Measurements from ENCODE around the gene PARD3. TPM values are rescaled to one million over a fixed set of nuclear protein-coding genes. Genes with fewer than 3 reads are reported as not detected.

Gene PARD3
- total RNA-seq, 1 experiment from 2014 or later = 51.8 TPM

DNA sequence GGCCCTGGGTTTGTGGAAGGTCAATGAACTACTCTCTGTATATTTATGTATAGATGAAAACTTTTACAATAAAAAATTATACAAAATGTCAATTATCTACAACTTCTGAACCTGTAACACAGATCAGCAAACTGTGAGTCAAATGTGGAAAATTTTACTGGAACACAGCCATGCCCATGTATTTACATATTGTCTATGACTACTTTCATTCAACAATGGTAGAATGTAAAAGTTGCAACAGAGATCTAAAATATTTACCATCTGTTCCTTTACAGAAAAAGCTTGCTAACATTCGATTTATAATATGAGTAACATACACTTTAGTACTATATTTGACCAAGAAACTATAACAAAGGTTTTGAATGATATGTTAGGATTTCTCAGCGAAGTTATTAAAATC lies 481.6 kb downstream of the PARD3 start (continued):
- TF ChIP-seq, protein P1, sequence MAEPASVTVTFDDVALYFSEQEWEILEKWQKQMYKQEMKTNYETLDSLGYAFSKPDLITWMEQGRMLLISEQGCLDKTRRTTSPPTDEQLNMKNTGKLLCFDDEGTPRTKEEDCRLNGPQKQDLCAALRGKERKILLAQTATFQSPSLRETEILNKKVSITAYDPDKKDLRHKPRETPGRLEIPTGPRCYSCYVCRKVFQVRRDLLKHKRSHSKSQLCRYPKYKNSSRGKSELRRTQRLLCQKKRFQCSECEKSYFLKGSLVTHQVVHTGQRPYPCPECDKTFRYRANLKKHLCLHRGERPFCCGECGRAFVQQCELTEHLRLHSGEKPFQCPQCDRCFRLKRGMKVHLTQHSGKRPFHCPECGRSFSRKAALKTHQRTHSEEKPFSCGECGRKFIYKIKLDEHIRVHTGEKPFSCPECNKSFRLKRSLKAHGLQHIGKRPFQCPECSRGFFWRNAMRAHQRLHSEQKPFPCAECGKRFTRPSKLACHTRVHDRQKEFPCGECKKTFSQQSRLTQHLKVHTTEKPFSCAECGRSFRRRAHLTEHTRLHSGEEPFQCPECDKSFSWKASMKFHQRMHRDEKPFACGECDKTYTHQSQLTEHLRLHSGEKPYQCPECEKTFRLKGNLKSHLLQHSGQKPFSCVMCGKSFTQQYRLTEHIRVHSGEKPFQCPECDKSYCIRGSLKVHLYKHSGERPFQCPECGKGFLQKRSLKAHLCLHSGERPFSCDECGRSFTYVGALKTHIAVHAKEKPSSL (CRISPR knock-in tag; conservative IDR thresholded peaks at IDR 0.05) = no peak
- TF ChIP-seq, protein P2, sequence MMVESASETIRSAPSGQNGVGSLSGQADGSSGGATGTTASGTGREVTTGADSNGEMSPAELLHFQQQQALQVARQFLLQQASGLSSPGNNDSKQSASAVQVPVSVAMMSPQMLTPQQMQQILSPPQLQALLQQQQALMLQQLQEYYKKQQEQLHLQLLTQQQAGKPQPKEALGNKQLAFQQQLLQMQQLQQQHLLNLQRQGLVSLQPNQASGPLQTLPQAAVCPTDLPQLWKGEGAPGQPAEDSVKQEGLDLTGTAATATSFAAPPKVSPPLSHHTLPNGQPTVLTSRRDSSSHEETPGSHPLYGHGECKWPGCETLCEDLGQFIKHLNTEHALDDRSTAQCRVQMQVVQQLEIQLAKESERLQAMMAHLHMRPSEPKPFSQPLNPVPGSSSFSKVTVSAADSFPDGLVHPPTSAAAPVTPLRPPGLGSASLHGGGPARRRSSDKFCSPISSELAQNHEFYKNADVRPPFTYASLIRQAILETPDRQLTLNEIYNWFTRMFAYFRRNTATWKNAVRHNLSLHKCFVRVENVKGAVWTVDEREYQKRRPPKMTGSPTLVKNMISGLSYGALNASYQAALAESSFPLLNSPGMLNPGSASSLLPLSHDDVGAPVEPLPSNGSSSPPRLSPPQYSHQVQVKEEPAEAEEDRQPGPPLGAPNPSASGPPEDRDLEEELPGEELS (CRISPR knock-in tag; IDR thresholded peaks at IDR 0.05) = no peak
- TF ChIP-seq NR2C2 (CRISPR knock-in tag; IDR thresholded peaks at IDR 0.05) = no peak
- TF ChIP-seq, protein P3, sequence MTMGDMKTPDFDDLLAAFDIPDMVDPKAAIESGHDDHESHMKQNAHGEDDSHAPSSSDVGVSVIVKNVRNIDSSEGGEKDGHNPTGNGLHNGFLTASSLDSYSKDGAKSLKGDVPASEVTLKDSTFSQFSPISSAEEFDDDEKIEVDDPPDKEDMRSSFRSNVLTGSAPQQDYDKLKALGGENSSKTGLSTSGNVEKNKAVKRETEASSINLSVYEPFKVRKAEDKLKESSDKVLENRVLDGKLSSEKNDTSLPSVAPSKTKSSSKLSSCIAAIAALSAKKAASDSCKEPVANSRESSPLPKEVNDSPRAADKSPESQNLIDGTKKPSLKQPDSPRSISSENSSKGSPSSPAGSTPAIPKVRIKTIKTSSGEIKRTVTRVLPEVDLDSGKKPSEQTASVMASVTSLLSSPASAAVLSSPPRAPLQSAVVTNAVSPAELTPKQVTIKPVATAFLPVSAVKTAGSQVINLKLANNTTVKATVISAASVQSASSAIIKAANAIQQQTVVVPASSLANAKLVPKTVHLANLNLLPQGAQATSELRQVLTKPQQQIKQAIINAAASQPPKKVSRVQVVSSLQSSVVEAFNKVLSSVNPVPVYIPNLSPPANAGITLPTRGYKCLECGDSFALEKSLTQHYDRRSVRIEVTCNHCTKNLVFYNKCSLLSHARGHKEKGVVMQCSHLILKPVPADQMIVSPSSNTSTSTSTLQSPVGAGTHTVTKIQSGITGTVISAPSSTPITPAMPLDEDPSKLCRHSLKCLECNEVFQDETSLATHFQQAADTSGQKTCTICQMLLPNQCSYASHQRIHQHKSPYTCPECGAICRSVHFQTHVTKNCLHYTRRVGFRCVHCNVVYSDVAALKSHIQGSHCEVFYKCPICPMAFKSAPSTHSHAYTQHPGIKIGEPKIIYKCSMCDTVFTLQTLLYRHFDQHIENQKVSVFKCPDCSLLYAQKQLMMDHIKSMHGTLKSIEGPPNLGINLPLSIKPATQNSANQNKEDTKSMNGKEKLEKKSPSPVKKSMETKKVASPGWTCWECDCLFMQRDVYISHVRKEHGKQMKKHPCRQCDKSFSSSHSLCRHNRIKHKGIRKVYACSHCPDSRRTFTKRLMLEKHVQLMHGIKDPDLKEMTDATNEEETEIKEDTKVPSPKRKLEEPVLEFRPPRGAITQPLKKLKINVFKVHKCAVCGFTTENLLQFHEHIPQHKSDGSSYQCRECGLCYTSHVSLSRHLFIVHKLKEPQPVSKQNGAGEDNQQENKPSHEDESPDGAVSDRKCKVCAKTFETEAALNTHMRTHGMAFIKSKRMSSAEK (CRISPR knock-in tag; IDR thresholded peaks at IDR 0.05; ENCODE audit: borderline replicate concordance) = no peak
- no peak for TF ChIP-seq SOX15 (CRISPR knock-in tag; IDR thresholded peaks at IDR 0.05)
- TF ChIP-seq, protein P4, sequence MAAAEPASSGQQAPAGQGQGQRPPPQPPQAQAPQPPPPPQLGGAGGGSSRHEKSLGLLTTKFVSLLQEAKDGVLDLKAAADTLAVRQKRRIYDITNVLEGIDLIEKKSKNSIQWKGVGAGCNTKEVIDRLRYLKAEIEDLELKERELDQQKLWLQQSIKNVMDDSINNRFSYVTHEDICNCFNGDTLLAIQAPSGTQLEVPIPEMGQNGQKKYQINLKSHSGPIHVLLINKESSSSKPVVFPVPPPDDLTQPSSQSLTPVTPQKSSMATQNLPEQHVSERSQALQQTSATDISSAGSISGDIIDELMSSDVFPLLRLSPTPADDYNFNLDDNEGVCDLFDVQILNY (CRISPR knock-in tag; IDR thresholded peaks at IDR 0.05) = no peak
- no peak for TF ChIP-seq GRHL2 (CRISPR knock-in tag; IDR thresholded peaks at IDR 0.05; ENCODE audit: insufficient replicate concordance, severe bottlenecking)

DNA sequence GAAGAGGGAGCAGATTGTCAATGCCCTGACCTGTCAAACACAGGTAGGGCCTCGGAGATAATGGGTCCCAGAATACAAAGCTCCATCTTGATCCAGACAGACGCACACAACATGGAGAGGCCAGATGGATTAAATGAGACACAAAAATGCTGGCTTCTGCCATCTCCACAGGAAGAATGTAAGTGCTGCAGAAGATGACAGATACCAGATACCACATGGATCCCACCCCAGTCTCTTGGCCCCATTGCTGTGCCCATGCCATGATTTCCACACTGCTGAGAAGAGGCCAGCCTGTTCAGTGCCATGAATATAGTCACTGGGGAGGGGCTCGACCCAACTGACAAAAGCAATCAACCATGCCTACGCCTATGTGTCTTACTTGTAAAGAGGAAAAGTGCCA lies 487.9 kb downstream of the PARD3 start:
- TF ChIP-seq ZNF232 (CRISPR knock-in tag; IDR thresholded peaks at IDR 0.05) (no peak), ZBTB21 (CRISPR knock-in tag; IDR thresholded peaks at IDR 0.05; ENCODE audit: borderline replicate concordance) (no peak), ZNF138 (CRISPR knock-in tag; conservative IDR thresholded peaks at IDR 0.05) (no peak), IRF2 (CRISPR knock-in tag; IDR thresholded peaks at IDR 0.05; ENCODE audit: borderline replicate concordance, low read depth) (no peak)
- TF ChIP-seq, protein P5, sequence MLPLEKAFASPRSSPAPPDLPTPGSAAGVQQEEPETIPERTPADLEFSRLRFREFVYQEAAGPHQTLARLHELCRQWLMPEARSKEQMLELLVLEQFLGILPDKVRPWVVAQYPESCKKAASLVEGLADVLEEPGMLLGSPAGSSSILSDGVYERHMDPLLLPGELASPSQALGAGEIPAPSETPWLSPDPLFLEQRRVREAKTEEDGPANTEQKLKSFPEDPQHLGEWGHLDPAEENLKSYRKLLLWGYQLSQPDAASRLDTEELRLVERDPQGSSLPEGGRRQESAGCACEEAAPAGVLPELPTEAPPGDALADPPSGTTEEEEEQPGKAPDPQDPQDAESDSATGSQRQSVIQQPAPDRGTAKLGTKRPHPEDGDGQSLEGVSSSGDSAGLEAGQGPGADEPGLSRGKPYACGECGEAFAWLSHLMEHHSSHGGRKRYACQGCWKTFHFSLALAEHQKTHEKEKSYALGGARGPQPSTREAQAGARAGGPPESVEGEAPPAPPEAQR (CRISPR knock-in tag; IDR thresholded peaks at IDR 0.05) = no peak
- TF ChIP-seq, protein P6, sequence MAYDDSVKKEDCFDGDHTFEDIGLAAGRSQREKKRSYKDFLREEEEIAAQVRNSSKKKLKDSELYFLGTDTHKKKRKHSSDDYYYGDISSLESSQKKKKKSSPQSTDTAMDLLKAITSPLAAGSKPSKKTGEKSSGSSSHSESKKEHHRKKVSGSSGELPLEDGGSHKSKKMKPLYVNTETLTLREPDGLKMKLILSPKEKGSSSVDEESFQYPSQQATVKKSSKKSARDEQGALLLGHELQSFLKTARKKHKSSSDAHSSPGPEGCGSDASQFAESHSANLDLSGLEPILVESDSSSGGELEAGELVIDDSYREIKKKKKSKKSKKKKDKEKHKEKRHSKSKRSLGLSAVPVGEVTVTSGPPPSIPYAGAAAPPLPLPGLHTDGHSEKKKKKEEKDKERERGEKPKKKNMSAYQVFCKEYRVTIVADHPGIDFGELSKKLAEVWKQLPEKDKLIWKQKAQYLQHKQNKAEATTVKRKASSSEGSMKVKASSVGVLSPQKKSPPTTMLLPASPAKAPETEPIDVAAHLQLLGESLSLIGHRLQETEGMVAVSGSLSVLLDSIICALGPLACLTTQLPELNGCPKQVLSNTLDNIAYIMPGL (CRISPR knock-in tag; IDR thresholded peaks at IDR 0.05) = no peak
- ChIA-PET CTCF (interaction anchor here (1.4 kb wide), 1 partner anchor 64 kb away, joined by 3 read pairs; no protein-coding TSS in a partner anchor), POLR2A (no interaction called here)
- ATAC-seq = no peak
- no peak overlapping the region for H3K27ac Mint-ChIP-seq
- H3K4me3 Mint-ChIP-seq = no peak overlapping the region
- H3K4me1 Mint-ChIP-seq = peaks cover 18% of the 10 kb centered on the region
- H3K9me3 Mint-ChIP-seq = no peaks in the 10 kb centered on the region
- DNase-seq (ENCODE audit: low spot score) = no peak
- H3K36me3 Mint-ChIP-seq = 0 out of 2 replicates have a peak, but pooled peaks cover 5% of the 10 kb centered on the region
- H3K27me3 Mint-ChIP-seq (ENCODE audit: low read depth) = no peaks in the 10 kb centered on the region
